Sigmoid colon (tissue), 7 donors: ENCODE data around the gene CD84. TPM values are rescaled to one million over a fixed set of nuclear protein-coding genes. Genes with fewer than 3 reads are reported as not detected.
"Not testable (repeated sequence)": the region's sequence is repeated elsewhere in the genome, so short reads cannot be mapped to it uniquely, and the experiment has no call there.

Experiments used
- DNase-seq: peaks from one replicate; pipeline ENCODE4 v3.0.0-alpha.2; 2019
- H3K27ac ChIP-seq, 4 donors: fragments of 200-600 bp; sonication (generic); one replicate each; pipeline ENCODE4 v1.5.1; 2016 to 2019; ENCODE audit warnings: mild to moderate bottlenecking in 1 of 4
- H3K27me3 ChIP-seq, 3 donors: fragments of 200-600 bp; sonication (generic); one replicate each; pipeline ENCODE4 v1.5.1; 2019; ENCODE audit warnings: mild to moderate bottlenecking in 1 of 3
- H3K36me3 ChIP-seq, 4 donors: fragments of 200-600 bp; sonication (generic); one replicate each; pipeline ENCODE4 v1.5.1; 2016 to 2019
- H3K4me1 ChIP-seq, 4 donors: fragments of 200-600 bp; sonication (generic); one replicate each; pipeline ENCODE4 v1.5.1; 2017 to 2019
- H3K4me3 ChIP-seq, 4 donors: fragments of 200-600 bp; sonication (generic); one replicate each; pipeline ENCODE4 v1.5.1; 2017 to 2019; ENCODE audit warnings: mild to moderate bottlenecking in 2 of 4, moderate library complexity in 1 of 4
- H3K9me3 ChIP-seq, 4 donors: fragments of 200-600 bp in 3 of 4; sonication (generic) in 3 of 4; one replicate each; pipeline versions ENCODE4 v1.5.1 to v1.6.1; 2013 to 2019
- CTCF ChIP-seq, 4 experiments: fragments of 450-650 bp in 3 of 4; fragments of 200-600 bp in 1 of 4; IDR thresholded peaks; one replicate each; pipeline ENCODE4 v1.5.1; 2016 to 2019; ENCODE audit warnings: antibody characterized with exemption in 4 of 4, mild to moderate bottlenecking in 3 of 4, moderate library complexity in 2 of 4
- EP300 ChIP-seq, 4 donors: sonication (generic); formaldehyde crosslinking; IDR thresholded peaks; one replicate each; pipeline ENCODE4 v1.6.1; 2017; ENCODE audit warnings: antibody characterized with exemption in 4 of 4
- POLR2A ChIP-seq, 2 donors: fragments of 450-650 bp; IDR thresholded peaks; one replicate each; pipeline ENCODE4 v1.6.1; 2016; ENCODE audit warnings: antibody characterized with exemption in 2 of 2, mild to moderate bottlenecking in 2 of 2, moderate library complexity in 2 of 2
- POLR2AphosphoS5 ChIP-seq, 4 donors: sonication (generic); formaldehyde crosslinking; IDR thresholded peaks; one replicate each; pipeline ENCODE4 v1.6.1; 2017; ENCODE audit warnings: antibody characterized with exemption in 4 of 4
- WGBS, 2 donors: extraction: QIAGEN DNeasy Blood & Tissue Kit; methylation state at CpG; one replicate each; pipeline ENCODE4 v1.1.7; 2013; 5-methylcytosine and 5-hydroxymethylcytosine counted together
- intact Hi-C: fragments of 100-400 bp; cut with DNase I; formaldehyde crosslinking; loops from one replicate; pipeline ENCODE4 v1.15.1; 2023
- polyA plus RNA-seq, 3 donors: library from polyadenylated mRNA; stranded (reverse); fragments of 200-250 nt; gene quantifications; one replicate each; pipeline ENCODE4 v1.2.3, GENCODE V29; 2013
- total RNA-seq, 4 donors: library from RNA; depleted of rRNA; stranded (reverse); fragments of >200 nt; gene quantifications; one replicate each; pipeline ENCODE4 v1.1.0, GENCODE V29; 2016
- donor health status: healthy with polysubstance abuse.
- donor health status: Bipolar disorder and iron deficiency.
- donor health status: healthy.

CD84 gene
- total and polyA plus RNA-seq, 7 donors: 0.60 to 7.5 (median 3.2) TPM

DNA sequence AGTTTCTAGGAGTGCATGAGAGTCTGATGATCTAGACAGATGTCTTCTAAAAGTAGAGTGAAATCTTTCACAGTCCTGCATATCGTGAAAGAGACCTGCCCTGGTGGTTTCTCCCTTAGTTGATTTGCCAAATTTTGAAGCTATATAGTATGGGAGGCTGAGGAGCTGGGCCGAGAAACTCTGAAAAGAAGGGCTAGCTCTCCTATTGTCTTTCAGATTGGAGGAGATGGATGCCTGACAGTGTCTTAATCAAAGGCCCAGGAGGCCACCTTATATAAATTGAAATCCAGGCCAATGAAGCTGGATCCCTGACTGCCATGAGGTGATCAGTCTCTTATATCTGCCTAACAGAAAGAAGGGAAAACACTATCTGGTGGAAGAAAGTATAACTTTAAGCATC lies 18.4 kb upstream of the CD84 start:
- Histone ChIP-seq H3K4me1 (no peaks in the 10 kb centered on the region), H3K36me3 (no peaks in the 10 kb centered on the region), H3K27me3 (no peaks in the 10 kb centered on the region), H3K9me3 (peaks cover 0 to 4% (median under 1%) of the 10 kb centered on the region in 4 donors), H3K27ac (no peak overlapping the region), H3K4me3 (no peak overlapping the region)
- 63 to 93% methylated on average over 2 of the region's 2 CpGs for WGBS, 2 donors
- intact Hi-C loops: no loop called here
- TF ChIP-seq POLR2A (IDR thresholded peaks at IDR 0.05) (no peak), CTCF (IDR thresholded peaks at IDR 0.05) (no peak), EP300 (IDR thresholded peaks at IDR 0.05) (no peak), POLR2AphosphoS5 (IDR thresholded peaks at IDR 0.05) (no peak)
- DNase-seq: no peak

DNA sequence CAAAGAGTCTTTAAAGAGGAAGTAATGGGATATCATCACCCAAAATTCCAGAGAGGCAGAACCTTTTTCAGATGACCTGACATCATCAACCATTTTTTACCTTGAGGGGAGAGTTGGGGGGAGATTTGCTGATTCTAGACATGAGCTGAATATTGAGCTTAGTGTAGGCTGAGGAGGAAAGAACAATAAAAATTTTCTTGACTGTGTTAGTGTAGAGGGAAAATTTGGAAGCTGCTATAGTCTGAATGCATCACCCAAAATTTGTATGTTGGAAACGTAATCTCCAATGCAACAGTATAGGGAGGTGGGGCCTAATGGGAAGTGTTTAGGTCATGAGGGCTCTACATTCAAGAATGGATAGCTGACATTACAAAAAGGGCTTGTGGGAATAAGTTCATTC lies 17.8 kb upstream of the CD84 start:
- no peaks in the 10 kb centered on the region for H3K27me3 ChIP-seq
- intact Hi-C loops: no loop called here
- no peaks in the 10 kb centered on the region for H3K4me1 ChIP-seq
- no peak overlapping the region for H3K4me3 ChIP-seq
- peaks cover 0 to 5% (median under 1%) of the 10 kb centered on the region in 4 donors for H3K9me3 ChIP-seq
- H3K27ac ChIP-seq: no peak overlapping the region
- WGBS, 2 donors: 96 to 97% methylated on average over 1 of the region's 1 CpG
- no peaks in the 10 kb centered on the region for H3K36me3 ChIP-seq
- DNase-seq: no peak
- TF ChIP-seq POLR2AphosphoS5 (IDR thresholded peaks at IDR 0.05): no peak
- no peak for TF ChIP-seq POLR2A (IDR thresholded peaks at IDR 0.05)
- no peak for TF ChIP-seq EP300 (IDR thresholded peaks at IDR 0.05)
- TF ChIP-seq CTCF (IDR thresholded peaks at IDR 0.05): no peak

GRCh38 chr1:160590488-160590887 lies 11.2 kb upstream of the CD84 start:
- Histone ChIP-seq H3K27ac (no peak overlapping the region), H3K9me3 (peaks cover 0 to 5% (median 0%) of the 10 kb centered on the region in 4 donors), H3K4me1 (no peaks in the 10 kb centered on the region), H3K4me3 (no peak overlapping the region), H3K36me3 (no peaks in the 10 kb centered on the region), H3K27me3 (no peaks in the 10 kb centered on the region)
- no peak for DNase-seq
- no peak for TF ChIP-seq CTCF (IDR thresholded peaks at IDR 0.05)
- intact Hi-C loops: no loop called here
- 68 to 88% methylated on average over 1 of the region's 1 CpG for WGBS, 2 donors

GRCh38 chr1:160588468-160588867 lies 9.2 kb upstream of the CD84 start:
- DNase-seq: no peak
- TF ChIP-seq POLR2AphosphoS5 (IDR thresholded peaks at IDR 0.05) (no peak), EP300 (IDR thresholded peaks at IDR 0.05) (no peak), POLR2A (IDR thresholded peaks at IDR 0.05) (no peak), CTCF (IDR thresholded peaks at IDR 0.05) (no peak)
- H3K36me3 ChIP-seq: no peaks in the 10 kb centered on the region
- WGBS, 2 donors: 91 to 95% methylated on average over 6 of the region's 6 CpGs
- H3K9me3 ChIP-seq: peaks cover 0 to 5% (median 0%) of the 10 kb centered on the region in 4 donors
- no peak overlapping the region for H3K4me3 ChIP-seq
- intact Hi-C loops: no loop called here
- H3K4me1 ChIP-seq: no peaks in the 10 kb centered on the region
- no peak overlapping the region for H3K27ac ChIP-seq
- no peaks in the 10 kb centered on the region for H3K27me3 ChIP-seq

DNA sequence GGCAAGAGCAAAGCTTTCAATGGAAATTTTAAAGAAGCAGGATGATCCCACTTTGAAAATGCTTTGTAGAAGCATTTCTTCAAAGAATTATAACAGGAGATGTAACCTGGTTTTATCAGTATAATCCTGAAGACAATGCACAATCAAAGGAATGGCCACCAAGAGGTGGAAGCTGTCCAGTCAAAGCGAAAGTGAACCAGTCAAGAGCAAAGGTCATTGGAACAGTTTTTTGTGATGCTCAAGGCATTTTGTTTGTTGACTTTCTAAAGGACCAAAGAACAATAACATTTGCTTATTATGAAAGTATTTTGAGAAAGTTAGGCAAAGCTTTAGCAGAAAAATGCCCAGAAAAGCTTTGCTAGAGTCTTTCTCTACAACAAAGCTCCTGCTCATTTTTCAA lies 5.5 kb upstream of the CD84 start:
- Histone ChIP-seq H3K4me3 (no peak overlapping the region), H3K27me3 (no peaks in the 10 kb centered on the region), H3K36me3 (no peaks in the 10 kb centered on the region), H3K9me3 (no peaks in the 10 kb centered on the region), H3K27ac (no peak overlapping the region), H3K4me1 (no peaks in the 10 kb centered on the region)
- TF ChIP-seq EP300 (IDR thresholded peaks at IDR 0.05): no peak
- intact Hi-C loops: no loop called here
- DNase-seq: no peak
- 26 to 66% methylated on average over 1 of the region's 1 CpG for WGBS, 2 donors

- H3K36me3 ChIP-seq, H3K27ac ChIP-seq, H3K4me3 ChIP-seq, intact Hi-C loops, H3K4me1 ChIP-seq, H3K27me3 ChIP-seq, DNase-seq, H3K9me3 ChIP-seq: not testable (repeated sequence)
- 95 to 97% methylated on average over 2 of the region's 2 CpGs for WGBS, 2 donors
Observed at GRCh38 chr1:160582976-160583375, 3.7 kb upstream of the CD84 start.
